ENCODE results near the gene CDC25B. TPM values are rescaled to one million over a fixed set of nuclear protein-coding genes. Genes with fewer than 3 reads are reported as not detected.

CDC25B gene
- total RNA-seq, 1 donor from 2014 or later = 42.5 TPM

GRCh38 chr20:3804254-3804751, 8.2 kb downstream of the CDC25B start:
- ATAC-seq = peak; percentile 25

GRCh38 chr20:3804781-3805180, 8.7 kb downstream of the CDC25B start:
- no peak for ATAC-seq

- ATAC-seq = no peak
These were observed 12.4 kb downstream of the CDC25B start for GRCh38 chr20:3808544-3808943.

- peak; percentile 96 for ATAC-seq
These were observed 15.6 kb downstream of the CDC25B start for GRCh38 chr20:3811467-3812258.

GRCh38 chr20:3812259-3812681, 16.2 kb downstream of the CDC25B start:
- ATAC-seq = no peak

- no peak for ATAC-seq
These were observed 17.1 kb downstream of the CDC25B start for GRCh38 chr20:3812975-3813847.

- no peak for ATAC-seq
These were observed 17.9 kb downstream of the CDC25B start for GRCh38 chr20:3813848-3814581.

- ATAC-seq = no peak
These were observed 18.9 kb downstream of the CDC25B start for GRCh38 chr20:3814928-3815495.

GRCh38 chr20:3815703-3816315, 19.7 kb downstream of the CDC25B start:
- ATAC-seq = no peak

- peak; percentile 24 for ATAC-seq
These were observed 22.3 kb downstream of the CDC25B start for GRCh38 chr20:3818155-3819151.

- no peak for ATAC-seq
These were observed 23.4 kb downstream of the CDC25B start for GRCh38 chr20:3819411-3820047.

GRCh38 chr20:3820048-3820900, 24.2 kb downstream of the CDC25B start, which contains the start of gene AP5S1:
Gene AP5S1 (plus strand): TSS chr20:3820547. CDS start chr20:3822118, 1,571 bp downstream.
- ATAC-seq = peak; percentile 87

- no peak for ATAC-seq
These were observed 25.0 kb downstream of the CDC25B start for GRCh38 chr20:3820901-3821727.

GRCh38 chr20:3821996-3822395, 25.9 kb downstream of the CDC25B start:
- ATAC-seq = no peak

- no peak for ATAC-seq
These were observed 27.8 kb downstream of the CDC25B start for GRCh38 chr20:3823881-3824280.

GRCh38 chr20:3825526-3825925, 29.4 kb downstream of the CDC25B start:
- no peak for ATAC-seq

- ATAC-seq = no peak
These were observed 30.3 kb downstream of the CDC25B start for GRCh38 chr20:3826420-3826819.

GRCh38 chr20:3828798-3829197, 32.7 kb downstream of the CDC25B start:
- ATAC-seq = no peak

Measured in esophagus mucosa (tissue), 1 donor.